NCI-H460 (cell line): Measurements from ENCODE around the gene SRD5A3. TPM values are rescaled to one million over a fixed set of nuclear protein-coding genes. Genes with fewer than 3 reads are reported as not detected.
A peak's percentile ranks its signal among the peaks of the same experiment; 100 is the strongest.
"Not testable (repeated sequence)": the region's sequence is repeated elsewhere in the genome, so short reads cannot be mapped to it uniquely, and the experiment has no call there.

ENCODE experiments used
- DNase-seq: peaks from one replicate; pipeline ENCODE4 v3.0.0-alpha.2; 2016; ENCODE audit warnings: low read depth; ENCODE audit errors: extremely low read depth
- total RNA-seq: library from RNA; depleted of rRNA; stranded (reverse); fragments of >200 nt; shearing (Covaris generic); gene quantifications from 2 replicates; pipeline ENCODE4 v1.2.3, GENCODE V29; 2014

The SRD5A3 gene
- total RNA-seq, 1 experiment from 2014 or later: 14.3 TPM

DNA sequence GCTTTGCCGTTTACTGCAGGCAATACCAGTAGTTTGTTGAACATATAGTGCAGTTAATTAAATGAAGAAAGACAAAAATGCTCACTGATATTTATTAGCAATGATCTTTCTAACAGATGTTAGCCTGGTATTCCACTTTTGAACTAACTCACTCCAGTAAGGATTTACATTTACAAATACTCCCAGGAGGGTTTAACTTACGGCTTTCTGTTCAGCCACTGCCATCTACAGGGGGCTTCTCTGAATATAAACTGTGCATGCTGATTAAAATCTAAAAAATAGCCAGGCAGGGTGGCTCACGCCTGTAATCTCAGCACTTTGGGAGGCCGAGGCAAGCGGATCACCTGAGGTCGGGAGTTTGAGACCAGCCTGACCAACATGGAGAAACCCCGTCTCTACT is 2.2 kb upstream of the SRD5A3 start:
- no peak for DNase-seq

DNA sequence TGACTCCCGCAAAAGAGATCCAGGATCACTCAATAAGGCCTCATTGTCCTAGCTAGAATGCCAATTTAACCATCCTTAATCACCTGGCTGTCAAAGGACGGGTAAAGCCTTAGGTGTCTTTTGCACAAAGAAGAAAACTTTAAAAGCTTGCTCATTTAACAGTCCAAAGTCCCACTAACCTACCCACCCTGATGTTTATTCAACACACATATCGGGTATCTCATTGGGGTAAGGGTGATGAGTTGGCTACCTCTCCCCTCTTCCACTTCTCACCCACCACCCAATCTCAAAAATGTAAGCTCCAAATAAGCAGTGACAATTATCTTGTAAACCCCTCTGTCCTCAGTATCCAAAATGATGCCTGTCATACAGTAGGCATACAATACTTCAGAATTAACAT is 988 bp upstream of the SRD5A3 start:
- no peak for DNase-seq

GRCh38 chr4:55346851-55347255 is 811 bp downstream of the SRD5A3 start:
- DNase-seq: no peak

GRCh38 chr4:55347610-55348228 is 1.7 kb downstream of the SRD5A3 start:
- DNase-seq: no peak

GRCh38 chr4:55348466-55348865 is 2.4 kb downstream of the SRD5A3 start:
- DNase-seq: no peak

DNA sequence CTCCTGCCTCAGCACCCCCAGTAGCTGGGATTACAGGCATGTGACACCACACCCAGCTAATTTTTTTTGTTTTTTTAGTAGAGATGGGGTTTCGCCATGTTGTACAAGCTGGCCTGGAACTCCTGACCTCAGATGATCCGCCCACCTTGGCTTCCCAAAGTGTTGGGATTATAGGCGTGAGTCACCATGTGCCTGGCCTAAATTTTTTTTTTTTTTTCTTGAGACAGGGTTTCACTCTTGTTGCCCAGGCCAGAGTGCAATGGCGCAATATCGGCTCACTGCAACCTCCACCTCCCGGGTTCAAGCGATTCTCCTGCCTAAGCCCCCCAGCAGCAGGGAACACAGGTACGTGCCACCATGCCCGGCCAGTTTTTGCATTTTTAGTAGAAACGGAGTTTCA is 4.8 kb downstream of the SRD5A3 start:
- not testable (repeated sequence) for DNase-seq

GRCh38 chr4:55351824-55352223 is 5.8 kb downstream of the SRD5A3 start:
- DNase-seq: no peak

DNA sequence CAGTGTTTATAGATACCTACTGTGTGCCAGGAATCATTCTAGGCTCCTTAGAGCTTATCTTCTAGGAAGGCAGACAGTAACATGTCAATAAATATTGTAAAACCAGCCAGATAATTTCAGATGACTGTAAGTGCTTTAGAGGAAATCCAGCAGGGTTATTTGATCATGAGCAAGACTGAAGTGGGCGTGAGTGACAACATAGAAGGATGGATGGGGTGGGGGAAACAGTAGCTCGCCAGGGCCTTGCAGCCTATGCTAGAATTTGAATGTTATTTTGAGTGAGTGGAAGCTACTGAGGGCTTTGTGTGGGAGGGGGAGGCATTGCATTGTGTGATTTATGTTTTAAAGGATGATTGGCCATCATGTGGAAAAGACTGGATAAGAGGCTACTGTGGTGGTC is 6.7 kb downstream of the SRD5A3 start:
- DNase-seq: no peak

DNA sequence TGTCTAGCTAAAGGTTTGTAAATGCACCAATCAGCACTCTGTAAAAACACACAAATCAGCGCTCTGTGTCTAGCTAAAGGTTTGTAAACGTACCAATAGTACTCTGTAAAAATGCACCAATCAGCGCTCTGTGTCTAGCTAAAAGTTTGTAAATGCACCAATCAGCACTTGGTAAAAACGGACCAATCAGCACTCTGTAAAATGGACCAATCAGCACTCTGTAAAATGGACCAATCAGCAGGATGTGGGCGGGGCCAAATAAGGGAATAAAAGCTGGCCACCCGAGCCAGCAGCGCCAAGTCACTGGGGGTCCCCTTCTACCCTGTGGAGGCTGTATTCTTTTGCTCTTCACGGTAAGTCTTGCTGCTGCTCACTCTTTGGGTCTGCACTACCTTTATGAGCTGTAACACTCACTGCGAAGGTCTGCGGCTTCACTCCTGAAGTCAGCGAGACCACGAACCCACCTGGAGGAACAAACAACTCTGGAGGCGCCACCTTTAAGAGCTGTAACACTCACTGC is 7.2 kb downstream of the SRD5A3 start:
- not testable (repeated sequence) for DNase-seq

GRCh38 chr4:55354648-55355047 is 8.6 kb downstream of the SRD5A3 start:
- DNase-seq: no peak

GRCh38 chr4:55355555-55355954 is 9.5 kb downstream of the SRD5A3 start:
- DNase-seq: no peak

- no peak for DNase-seq
These were observed 11.0 kb downstream of the SRD5A3 start for GRCh38 chr4:55356991-55357461.

DNA sequence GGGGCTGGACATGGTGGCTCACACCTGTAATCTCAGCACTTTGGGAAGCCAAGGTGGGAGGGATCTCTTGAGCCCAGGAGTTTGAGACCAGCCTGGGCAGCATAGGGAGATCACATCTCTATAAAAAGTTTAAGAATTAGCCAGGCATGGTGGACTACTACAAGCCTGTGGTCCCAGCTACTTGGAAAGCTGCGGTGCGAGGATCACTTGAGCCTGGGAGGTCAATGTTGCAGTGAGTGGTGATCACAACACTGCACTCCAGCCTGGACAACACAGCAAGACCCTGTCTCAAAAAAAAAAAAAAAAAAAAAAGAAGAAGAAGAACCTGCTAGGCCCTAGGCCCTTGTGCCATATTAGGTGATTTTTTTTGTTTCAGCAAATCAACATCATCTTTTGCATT is 12.2 kb downstream of the SRD5A3 start:
- no peak for DNase-seq

DNA sequence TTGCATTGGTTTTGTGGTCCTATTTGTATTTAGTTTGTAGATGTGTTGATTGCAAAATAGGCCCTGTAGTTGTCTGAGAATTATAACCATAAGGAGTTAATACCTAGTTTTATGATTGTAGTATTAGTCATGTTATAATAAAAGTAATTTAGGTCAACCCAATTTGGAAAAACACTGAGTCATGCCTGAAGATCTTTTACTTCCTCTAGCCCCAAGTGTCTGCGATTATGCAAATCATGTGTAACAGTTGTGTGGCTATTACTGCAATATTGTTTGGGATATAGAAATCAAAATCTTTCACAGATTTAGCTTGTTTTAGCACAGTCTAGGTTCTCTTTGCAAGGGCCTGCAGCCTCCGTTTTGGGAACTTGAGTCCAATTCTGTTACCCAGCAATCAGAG is 12.6 kb downstream of the SRD5A3 start:
- DNase-seq: peak; percentile 43

- no peak for DNase-seq
These were observed 13.4 kb downstream of the SRD5A3 start for GRCh38 chr4:55359397-55359916.

- DNase-seq: not testable (repeated sequence)
These were observed 16.9 kb downstream of the SRD5A3 start for GRCh38 chr4:55362938-55363337.

- no peak for DNase-seq
These were observed 17.8 kb downstream of the SRD5A3 start for GRCh38 chr4:55363691-55364351.

DNA sequence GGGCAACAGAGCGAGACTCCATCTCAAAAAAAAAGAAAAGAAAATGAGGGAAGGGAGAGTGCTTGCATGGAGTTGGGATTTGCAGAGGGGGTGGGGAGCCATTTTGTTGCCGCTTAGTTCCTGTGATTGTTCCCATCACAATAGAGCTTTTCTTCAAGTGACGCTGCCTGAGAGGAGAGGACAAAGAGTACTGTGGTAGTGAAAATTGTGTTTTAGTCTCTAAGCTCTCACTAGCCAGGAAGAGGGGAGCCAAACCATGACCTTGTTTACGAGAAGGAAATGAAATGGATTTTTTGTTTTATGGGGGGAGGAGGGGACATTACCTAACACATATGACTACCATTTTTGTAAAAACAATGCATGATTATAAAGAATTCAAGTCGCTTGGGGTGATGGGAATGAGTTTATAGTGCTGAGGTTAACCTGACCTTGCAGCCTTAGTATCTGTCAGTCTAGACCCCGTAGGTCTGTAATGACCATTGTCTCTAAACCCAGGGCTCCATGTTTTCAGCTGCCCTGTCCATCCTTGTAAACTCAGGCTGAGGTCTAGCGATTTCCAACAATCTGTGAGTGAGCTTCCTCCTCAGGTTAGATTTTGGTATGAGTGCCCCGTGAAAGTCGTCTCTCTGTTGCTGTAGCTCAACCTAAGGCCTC is 18.8 kb downstream of the SRD5A3 start:
- no peak for DNase-seq

DNA sequence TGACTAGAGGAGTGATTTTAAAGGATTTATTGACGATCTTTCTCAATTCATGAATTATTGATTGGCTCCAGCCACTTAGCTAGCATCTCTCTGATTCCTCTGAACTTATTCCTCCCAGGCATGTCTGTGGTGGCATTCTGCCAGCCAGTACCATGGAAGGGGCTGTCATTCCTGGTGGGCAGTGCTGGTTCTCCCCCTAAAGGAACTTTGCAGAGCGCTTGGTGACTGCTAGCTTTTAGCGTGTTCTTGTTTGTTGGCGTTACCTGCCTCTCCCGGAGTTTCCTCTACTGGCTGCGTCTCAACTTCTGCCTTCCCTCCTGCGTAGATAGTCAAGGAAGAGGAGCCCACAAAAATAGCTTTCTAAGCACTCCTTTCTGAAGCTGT is 19.3 kb downstream of the SRD5A3 start:
- no peak for DNase-seq

DNA sequence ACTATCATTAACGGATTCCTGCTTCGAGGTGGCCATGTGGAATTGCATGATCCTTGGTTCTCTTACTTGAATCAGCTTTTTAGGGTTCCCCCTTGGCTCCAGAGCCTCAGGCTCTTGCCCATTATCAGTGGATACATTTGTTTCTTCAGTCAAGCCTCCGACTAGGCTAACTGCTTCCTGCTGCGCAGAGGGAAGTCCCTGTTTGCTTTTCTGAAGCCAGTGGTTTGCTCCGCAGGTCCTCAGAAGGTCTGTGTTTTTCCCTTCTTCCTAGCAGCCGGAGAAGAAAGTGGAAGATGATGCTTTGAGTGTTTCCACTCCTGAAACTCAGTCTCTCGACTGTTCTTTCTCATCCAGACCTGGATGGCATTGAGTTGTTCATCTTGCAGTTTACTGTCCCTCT is 20.6 kb downstream of the SRD5A3 start:
- DNase-seq: no peak

DNA sequence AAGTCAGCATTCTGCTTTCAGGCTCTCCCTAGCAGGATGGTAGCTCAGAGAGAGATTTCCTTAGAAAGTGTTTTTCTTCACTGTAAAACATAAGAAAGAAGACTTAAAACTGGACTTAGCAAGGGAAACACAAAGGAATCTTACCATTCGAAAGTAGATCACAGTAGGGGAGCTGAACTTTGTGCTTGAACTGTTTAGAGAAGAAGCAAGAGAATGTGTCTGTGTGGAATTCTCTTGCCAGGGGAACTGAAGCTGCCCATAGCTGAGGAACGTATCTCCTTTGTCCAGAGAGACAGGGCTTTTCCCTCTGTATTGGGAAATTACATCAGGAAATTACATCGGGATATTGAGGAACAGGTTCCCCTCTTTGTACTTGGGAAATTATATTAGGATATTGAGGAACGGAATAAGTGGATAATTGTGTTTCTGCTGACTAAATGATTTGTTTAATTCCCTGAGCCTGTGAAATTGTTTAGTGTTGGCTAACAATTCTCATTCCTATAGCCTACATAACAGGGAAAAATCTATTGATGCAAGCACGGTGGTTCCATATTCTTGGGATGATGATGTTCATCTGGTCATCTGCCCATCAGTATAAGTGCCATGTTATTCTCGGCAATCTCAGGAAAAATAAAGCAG is 21.2 kb downstream of the SRD5A3 start:
- no peak for DNase-seq
